Activated CD4-positive, alpha-beta T cell treated with anti-CD3 and anti-CD28 coated beads, Interleukin-2, amount 50 U/mL, for 4 hours (primary cell): ENCODE measurements around the gene HOXB2.
"Not testable (repeated sequence)": the region's sequence is repeated elsewhere in the genome, so short reads cannot be mapped to it uniquely, and the experiment has no call there.

Experiments
- DNase-seq, 2 experiments: peaks; one replicate each; pipeline ENCODE4 v3.0.0-alpha.2; 2020

Gene HOXB2

DNA sequence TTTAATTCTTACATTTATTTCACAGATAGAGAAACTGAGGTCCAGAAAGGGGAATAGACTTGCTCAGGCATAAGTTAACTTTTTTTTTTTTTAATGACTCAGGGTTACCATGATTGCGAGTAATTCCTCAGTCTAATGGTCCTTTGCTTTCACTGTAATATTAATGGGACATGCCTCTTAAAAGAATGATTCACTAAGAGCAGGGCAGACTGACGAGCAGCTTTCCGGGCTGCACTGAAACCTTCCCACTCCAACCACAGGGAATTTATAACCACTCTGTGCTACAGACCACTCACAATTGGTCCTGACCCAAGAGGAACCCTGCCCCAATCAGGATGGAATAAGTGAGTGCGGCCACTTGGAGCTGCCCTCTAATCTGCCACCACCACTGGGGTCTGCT lies 5.7 kb downstream of the HOXB2 start:
- no peak for DNase-seq

DNA sequence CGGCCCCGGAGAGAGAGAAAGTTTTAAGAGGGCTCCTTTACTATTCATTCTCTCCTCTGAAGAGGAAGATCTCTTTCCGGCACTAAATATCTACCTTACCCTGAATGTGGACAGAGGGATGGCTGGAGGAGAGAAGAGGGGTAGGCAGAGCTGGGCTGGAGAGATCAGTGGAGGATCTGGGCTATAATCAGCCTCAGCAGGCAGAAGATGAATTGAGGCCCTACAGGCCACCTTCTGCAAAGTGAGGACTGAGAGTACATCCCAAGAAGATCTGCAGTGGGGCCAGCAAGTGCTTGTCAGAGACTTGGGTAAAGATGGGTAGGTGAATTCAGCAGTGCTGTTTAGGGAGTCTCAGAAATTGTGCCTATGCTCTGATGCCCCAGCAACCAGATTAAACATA lies 7.6 kb downstream of the HOXB2 start:
- DNase-seq: no peak

DNA sequence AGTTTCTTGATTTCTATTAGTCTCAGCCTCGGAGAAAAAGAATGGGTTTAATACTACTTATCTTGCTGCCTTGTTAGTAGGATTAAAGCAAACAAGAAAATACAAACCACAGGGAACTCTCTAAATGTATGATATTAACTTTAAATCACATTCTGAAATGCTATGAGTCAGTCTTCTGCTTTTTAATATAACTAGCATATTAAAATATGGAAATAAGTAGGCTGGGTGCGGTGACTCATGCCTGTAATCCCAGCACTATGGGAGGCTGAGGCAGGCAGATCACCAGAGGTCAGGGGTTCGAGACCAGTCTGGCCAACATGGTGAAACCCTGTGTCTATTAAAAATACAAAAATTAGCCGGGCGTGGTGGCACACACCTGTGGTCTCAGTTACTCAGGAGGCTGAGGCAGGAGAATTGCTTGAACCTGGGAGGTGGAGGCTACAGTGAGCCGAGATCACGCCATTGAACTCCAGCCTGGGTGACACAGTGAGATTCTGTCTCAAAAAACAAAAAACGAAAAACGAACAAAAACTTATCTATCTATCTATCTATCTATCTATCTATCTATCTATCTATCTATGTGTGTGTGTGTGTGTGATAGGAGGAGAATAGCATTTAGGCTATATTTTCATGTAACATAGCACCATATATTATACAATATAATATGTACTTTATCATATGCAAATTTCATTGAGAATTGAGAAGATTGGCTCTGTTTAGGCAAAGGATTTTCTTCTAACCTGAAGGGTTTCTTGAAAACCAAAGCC lies 8.9 kb downstream of the HOXB2 start:
- not testable (repeated sequence) for DNase-seq

DNA sequence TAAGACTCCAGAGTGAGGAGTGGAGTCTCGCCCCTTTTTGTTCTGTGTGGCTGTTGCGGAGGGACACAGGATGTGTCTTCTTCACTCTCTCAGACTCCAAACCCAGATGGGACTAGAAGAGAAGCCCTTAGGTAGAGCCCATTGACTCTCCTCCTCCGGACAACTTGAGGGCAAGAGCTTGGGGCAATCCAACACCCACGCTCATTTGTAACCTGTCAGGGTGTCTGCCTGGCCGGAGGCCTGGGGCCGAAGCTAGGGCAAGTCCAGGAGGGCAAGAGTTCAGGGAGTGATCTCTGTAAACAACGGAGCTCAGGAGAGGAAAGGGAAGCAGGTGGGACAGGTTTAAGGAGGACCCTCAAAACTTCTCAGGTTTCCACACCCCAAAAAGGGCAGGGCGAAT lies 12.6 kb downstream of the HOXB2 start:
- DNase-seq: no peak

DNA sequence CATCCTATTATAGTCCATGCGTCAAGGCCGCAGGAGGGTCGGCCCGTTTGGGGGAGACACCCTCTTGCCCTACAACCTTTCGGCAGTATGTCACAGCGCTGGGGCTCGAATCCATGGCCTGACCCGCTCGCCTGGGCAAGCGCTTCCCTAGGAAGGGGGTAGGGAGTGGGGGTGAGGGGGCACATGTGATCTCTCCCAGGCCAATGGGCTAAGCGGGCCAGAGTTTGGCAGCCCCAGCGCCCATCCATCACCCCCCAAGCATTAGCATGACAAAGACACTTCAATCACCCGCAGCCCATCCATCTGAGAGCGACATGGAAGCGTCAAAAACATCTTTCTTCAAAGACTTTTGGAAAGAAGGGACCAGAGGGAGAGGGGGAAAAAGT lies 14.0 kb downstream of the HOXB2 start, which contains the start of gene HOXB1:
Gene HOXB1 (minus strand): TSS at position 125 of the 386 bp plus-strand sequence. CDS start 107 bp downstream, at position 18.
- no peak for DNase-seq

DNA sequence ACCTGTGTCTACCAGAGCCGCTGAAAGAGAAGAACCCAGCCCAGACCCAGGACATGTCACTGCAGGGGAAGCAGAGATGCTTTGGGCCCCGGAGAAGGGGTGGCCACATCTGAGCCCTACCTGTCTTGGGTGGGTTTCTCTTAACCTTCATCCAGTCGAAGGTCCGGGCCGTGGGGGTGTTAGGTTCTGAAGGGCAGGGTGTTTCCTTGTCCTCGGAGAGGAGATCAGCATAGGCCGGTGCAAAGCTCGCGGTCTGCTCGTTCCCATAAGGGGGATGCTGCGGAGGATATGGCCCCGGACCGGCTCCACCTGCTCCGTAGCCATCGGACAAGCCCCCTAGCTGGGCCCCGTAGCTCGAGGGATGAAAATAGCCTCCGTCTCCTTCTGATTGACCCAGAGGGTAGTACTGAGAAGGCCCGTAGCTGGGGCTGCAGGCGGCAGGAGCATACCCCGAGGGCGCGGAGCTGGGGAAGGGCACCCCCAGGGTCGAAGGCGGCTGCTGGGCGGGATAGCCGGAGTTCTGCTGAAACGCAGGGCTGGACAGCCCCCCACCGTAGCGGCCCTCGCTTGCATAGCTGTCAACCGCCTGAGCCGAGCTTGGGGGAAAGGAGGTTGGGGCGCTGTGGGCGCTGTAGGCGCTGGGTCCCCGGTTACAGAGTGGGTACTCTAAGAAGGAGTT lies 14.6 kb downstream of the HOXB2 start:
- DNase-seq: no peak

DNA sequence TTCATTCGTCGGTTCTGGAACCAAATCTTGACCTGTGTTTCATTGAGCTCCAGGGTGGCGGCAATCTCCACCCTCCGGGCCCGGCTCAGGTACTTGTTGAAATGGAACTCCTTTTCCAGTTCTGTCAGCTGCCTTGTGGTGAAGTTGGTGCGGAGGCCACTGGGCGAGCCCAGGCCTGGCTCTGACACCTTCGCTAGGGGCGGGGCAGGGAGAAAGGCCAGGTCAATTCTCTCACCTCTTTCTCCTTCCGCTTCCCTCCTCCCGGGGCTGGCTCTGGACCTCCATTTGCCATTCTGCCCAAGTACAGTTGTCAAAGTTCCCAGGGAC lies 15.3 kb downstream of the HOXB2 start:
- DNase-seq: no peak

DNA sequence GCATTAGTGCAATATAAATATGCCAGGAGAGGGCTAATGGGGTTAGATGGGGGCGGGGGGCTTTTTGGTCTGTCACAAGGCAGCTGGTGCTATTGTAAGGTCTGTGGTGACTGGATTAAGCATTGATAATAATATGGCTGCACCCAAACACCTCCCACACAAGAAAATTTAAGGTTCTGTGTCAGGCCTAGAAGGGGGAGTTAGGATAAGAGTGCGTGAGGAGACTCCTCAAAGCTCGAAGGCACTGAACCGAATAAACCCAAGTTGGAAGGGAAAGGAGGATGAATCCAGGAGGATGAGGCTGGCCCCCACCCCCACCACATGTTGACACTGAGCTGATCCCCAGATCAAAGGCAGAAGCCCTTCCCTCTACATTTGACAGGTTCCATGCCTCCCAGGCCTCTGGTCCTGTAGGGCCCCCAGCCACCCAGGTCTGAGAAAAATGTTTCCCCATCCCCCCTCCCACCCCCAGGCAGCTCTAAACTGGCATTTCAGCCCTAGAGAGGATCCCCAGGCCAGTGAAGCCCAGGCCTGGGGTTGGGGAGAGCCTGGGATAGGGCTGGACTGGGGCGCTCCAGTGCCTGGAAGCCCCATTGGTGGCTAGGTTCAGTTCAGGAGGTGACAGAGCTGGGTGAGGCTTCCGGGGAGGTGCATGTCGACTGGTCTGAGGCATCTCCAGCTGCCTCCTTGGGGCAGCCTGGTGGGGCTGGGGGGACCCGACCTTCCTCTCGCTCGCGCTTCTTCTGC lies 15.8 kb downstream of the HOXB2 start:
- DNase-seq: no peak

DNA sequence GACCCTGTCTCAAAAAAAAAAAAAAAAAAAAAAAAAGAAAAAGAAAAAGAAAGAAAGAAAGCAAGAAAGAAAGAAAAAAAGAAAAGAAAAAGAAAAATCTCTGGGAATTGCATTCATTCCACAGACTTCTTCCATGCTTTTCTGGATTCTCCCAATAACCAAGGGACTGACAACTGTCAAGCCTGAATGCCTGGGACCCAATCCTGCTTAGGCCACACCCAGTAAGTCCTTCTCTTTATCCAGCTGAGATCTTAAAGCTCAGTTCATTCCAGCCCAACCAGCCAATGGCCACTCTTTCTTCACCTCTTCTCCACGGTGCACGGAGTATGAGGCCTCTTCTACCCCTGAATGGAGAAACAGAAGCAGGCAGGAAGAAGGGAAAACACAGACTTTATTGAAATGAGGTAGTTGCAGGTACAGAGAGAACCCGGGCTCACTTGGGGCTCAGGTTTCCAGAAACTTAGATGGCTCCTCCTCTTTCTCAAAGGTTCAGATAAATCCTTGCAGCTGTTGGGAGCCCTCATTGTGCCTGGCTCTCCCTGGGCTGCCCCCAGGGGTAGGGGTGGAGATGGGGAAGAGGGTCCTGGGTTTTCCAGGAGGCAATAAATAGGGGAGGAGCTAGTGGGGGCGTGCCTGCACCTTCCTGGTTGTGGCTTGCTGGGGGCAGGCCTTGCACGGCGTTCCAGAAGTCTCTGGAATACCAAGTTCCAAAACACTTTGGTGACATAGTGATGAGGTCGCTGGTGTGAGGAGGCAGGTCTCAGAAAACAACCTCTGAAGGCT lies 16.6 kb downstream of the HOXB2 start:
- no peak for DNase-seq

DNA sequence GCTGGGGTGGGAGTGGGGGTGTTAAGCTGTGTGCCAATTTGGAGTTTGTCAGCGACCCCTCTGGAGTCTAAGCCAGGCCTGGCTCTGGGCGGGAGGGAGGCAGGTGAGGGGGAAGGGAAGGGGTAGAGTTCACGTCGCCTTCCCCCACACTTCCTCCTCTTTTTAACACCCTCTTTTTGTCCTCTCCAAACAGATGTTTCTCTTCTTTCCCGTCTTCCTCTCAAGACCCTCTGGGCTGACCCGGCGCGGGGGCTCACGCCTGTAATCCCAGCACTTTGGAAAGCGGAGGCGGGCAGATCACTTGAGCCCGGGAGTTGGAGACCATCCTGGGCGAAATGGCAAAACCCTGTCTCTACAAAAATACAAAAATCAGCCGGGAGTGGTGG lies 17.4 kb downstream of the HOXB2 start:
- DNase-seq: no peak

DNA sequence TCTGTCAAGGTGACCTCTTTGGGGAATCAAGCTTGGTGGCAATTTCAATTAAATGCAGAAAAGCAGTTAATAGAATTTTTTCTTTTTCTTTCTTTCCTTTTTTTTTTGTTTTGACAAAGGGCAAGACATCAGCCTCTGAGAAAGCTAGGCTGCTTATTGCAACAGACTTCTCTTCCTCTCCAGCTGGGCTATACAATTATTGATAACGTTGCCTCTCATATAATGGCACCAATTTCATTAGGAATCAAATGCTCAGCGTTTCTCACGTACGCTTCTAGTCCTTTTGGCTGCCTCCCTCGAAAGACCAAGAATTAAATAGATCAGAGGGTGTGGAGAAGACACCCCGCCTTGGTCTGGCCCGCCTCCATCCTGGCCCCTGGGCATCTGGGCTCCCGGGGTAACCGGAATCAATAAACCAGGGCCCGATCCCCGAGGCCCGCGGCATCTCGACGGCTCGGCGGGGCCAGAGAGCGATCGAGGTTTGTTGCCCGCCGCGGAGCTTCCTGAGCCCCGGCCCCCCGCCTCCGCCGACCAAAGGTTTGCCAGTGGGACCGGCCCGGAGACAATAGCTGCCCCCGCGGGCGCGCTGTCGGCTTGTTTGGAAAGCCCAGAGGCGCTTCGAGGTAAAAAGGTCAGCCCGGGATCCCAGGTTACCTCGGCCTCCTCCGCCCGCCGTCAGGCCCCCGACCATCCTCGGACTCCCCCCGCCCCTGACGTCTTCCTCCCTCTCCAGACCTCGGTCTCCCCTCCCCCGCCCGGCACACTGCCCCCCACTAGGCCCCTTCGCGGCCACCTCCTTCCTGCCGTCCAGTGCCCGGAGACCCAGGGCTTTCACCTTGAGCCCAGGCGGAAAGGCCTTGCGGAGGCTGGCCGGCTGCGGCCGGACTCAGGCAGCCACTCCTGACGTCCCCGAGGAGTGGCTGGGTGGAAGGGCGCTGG lies 18.0 kb downstream of the HOXB2 start:
- no peak for DNase-seq

DNA sequence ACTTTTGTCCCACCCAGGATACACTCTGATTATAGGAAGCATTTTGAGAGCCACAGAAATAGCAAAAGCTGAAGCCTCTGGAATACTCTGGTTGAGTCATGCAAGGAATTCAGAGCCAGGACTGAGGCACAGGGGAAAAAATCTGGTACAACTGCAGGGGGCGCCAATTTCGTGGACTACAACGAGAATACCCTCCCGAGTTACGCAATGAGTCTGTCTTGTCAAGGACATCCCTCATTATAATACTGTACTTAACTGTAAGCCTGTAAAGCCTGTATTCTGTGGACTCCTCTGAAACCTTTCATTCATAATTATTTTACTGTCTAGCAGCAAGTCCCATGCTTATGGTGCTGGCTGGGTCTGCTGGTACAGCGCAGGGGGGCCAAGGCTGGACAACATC lies 21.9 kb downstream of the HOXB2 start:
- no peak for DNase-seq

DNA sequence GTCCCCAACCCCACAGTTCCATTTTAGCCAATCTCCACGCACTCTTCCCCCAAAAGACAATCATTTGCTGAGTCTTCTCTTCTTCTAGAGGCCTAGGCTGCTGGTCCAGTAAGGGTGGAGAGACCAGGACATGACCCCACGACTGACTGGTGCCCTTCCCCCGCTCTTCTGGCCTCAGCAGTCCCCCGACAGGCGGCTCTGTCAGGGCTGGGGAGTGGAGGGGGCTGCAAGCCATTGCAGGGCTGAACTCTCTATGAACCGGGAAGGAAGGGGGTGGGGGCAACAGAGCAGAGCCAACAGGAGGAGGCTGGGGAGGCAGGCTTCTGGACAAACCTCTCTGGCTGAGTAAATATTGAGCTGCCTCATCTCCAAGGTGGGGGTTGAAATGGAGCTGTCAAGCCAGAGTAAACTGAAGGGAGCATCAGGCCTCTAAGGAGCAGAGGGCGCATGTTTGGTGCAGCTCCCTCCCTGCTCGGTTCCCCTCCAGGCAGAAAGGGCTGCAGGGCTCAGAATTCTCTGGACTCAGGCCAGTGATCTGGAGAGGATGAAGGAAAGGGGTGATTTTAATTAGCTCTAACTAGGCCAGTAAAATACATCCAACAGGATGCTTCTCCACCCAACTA lies 22.8 kb downstream of the HOXB2 start:
- DNase-seq: no peak

DNA sequence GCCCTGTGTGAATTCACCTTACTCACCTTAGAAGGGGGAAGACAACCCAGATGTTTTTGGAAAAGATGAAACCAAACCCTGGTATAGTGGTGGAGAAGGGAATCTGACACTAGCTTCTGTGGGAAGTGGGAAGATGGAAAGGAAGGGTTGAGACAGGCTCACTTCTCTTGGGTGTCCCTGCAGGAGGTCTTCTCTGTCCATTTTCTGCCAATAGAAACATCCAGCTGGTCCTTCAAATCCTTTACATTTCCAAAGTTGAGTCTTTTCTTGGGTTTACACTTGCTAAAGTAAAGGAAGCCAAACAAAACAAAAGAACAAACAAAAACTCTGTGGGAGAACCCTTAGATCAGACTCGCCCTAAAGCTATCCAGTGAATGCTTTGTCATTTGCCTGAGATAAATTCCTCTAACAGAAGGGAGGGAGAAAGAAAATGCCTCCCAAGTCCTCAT lies 24.3 kb downstream of the HOXB2 start:
- no peak for DNase-seq

DNA sequence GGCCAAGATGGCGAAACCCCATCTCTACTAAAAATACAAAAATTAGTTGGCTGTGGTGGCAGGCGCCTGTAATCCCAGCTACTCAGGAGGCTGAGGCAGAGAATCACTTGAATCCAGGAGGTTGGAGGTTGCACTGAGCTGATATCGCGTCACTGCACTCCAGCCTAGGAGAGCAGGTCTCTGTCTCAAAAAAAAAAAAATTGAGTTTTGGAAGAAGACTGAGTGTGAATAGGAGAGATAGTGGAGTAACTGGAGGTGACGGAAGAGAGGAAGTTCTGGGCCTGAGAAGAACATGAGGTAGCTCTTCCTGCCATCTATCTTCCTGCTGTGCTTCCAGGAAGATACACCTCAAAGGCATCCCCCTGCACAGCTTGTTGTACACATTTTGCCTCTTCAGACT lies 25.5 kb downstream of the HOXB2 start:
- DNase-seq: no peak

DNA sequence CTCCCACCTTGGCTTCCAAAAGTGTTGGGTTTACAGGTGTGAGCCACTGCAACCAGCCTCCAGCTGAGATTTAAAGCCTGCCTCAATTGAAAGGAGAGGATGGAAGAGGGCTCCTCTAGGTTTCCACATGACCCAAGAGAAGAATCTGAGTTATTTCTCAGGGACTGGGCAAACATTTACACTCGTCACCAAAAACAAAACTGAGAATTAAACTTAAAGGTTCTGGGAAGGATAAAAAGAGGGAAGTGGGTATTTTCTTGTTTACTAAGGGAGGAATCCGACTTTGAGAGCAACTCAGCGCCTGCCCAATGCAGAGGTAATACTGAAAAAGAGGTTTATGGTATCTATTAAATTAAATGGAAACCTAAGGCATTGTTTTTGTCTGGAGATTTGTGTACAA lies 27.4 kb downstream of the HOXB2 start:
- DNase-seq: no peak

DNA sequence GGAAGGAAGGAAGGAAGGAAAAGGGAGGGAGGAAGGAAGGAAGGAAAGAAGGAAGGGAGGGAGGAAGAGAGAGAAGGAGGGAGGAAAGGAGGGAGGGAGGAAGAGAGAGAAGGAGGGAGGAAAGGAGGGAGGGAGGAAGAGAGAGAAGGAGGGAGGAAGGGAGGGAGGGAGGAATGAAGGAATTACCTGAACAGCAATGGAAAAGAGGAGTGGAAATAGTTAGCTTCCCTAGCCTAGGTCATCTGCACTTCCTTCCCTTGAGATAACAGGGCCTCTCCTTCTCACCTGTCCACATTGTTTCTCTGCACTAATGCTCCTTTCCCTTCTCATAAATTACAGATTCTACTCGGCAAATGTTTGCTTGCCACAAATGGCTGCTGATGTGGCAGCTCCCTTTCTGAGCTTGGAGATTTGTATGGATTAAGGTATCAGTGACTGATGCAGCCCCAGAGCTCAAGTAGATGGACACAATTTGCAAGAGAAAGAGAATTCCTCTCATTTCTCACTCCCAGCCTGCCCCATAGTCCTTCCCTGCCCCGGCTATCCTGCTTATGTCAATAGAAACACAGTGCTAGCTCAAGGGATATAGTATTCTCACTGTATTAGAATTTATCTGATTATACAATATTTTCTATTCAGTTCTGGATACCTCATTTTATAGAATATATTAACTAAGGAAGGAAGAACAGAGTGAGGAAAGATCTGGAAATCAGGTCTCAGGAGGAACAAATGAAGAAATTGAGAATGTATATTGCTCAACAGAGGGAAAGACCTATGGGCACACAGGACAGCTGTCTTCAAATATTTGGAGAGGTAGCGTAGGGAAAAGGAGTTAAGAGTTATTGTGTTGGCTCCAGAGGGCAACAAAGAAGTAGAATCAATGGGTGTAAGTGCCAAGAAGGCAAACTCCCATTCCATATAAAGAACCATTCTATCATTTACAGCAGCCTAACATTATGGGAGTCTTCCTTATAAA lies 28.7 kb downstream of the HOXB2 start:
- DNase-seq: no peak

DNA sequence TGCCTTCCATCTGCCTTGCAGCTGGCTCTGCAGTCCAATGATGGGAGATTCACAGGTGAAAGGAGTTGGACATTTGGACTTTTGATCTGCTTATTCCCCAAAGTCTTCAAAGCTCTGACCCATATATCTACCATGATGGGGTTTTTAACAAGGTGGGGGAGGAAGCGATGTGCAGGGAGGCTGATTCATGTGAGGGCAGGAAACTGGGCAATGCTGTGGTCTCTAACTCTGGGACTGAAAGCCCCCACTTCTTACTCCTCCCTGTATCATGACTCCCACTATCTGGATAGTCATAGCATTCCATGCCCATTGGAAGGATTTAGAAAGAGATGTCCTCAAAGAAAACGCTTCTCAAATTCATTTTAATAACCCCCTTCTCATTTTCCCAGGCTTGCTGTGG lies 30.4 kb downstream of the HOXB2 start:
- DNase-seq: no peak

DNA sequence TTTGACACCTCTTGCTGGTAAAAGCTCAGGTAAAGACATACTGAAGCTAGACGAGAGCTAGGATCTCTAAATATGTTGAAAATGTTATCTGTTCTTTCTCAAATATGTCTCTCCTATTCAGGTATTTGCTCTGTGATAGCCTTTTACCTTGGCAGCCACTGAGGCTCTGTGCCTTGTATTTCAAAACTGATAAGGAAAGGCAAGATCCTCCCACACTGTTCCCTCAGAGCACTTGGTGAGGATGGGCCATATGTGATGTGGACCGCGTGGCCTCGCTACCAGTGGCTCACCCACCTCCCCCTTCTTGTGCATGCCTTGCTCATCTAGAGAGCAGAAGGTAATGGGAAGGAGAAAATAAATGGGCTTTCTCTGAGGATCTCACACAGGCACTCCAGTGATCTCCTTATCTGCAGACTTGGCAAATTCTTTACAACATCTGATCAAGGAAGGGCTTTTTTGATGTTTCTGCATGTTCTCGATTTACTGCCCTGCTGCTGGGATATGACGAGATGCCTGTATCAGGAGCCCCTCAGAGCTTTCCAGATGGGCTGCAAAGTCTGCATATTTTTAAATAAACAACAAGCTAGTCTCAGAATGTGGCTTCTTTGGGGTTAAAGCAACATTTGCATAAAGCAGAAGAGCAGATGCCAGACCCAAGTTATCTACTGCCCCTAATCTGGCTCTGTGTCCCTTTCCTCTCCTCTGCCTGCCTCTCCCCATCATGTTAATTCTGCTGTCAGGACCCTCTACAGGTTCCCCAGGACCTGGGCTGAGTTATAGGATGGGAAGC lies 31.0 kb downstream of the HOXB2 start:
- no peak for DNase-seq
